ENCODE measurements around the gene BOD1L2.

DNA sequence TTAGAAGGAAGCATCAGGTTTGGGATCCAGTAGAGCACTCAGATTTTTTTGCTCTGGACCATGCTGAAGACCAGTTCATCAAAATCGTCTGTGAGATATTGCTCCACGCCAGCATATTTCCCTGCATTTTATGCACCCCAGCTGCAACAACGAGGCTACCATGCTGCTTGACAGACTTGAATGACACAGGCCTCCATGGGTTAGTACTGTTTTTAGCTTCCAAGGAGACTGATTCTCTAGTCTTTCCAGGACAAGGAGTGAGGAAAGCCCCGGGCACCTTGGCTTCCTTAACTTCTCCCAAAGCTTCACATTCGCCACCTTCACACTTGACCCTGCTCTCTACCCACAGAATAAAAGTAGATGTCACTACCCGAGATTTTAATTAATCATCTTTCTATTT lies 17.5 kb downstream of the BOD1L2 start:
- TF ChIP-seq POLR2AphosphoS5 (IDR thresholded peaks at IDR 0.05; ENCODE audit: low read depth, low read length) = no peak
- no peak for TF ChIP-seq TAF1 (IDR thresholded peaks at IDR 0.05; ENCODE audit: borderline replicate concordance, low read depth, low read length)

All from GM12892 (cell line).